OCI-LY3 (cell line): ENCODE data around the gene KCNN3.

Experiments used
- H2AFZ ChIP-seq: fragments of 200-600, 300-600 bp; shearing (Covaris generic); 2 replicates; pipeline ENCODE4 v1.6.0; 2014; ENCODE audit warnings: antibody characterized with exemption, low read depth, low read length
- H3K27ac ChIP-seq: fragments of 200-600, 300-600 bp; sonication (generic); 2 replicates; pipeline ENCODE4 v1.5.1; 2014; ENCODE audit warnings: mild to moderate bottlenecking, low read length, moderate library complexity, mixed read lengths
- H3K27me3 ChIP-seq: fragments of 200-600, 300-600 bp; sonication (generic); 2 replicates; pipeline ENCODE4 v1.6.1; 2014; ENCODE audit warnings: low read depth, low read length, mixed read lengths
- H3K36me3 ChIP-seq: fragments of 200-600, 300-600 bp; sonication (generic); replicated peaks from 2 replicates; pipeline ENCODE3; 2014; ENCODE audit warnings: low read depth, low read length, mixed read lengths
- H3K4me1 ChIP-seq: fragments of 300-600, 200-600 bp; sonication (generic); 2 replicates; pipeline ENCODE4 v1.6.1; 2014; ENCODE audit warnings: low read length, mixed read lengths
- H3K4me2 ChIP-seq: fragments of 200-600, 300-600 bp; sonication (generic); 2 replicates; pipeline ENCODE4 v1.6.1; 2014; ENCODE audit warnings: low read length, mixed read lengths
- H3K4me3 ChIP-seq: fragments of 300-600, 200-600 bp; sonication (generic); 2 replicates; pipeline ENCODE4 v1.5.1; 2014; ENCODE audit warnings: antibody characterized with exemption, mild to moderate bottlenecking, low read length, moderate library complexity
- H3K79me2 ChIP-seq: fragments of 300-600, 200-600 bp; shearing (Covaris generic); 2 replicates; pipeline ENCODE4 v1.6.1; 2014; ENCODE audit warnings: mild to moderate bottlenecking, low read length, mixed read lengths
- H3K9ac ChIP-seq: fragments of 300-600, 200-600 bp; shearing (Covaris generic); 2 replicates; pipeline ENCODE4 v1.6.0; 2014; ENCODE audit warnings: mild to moderate bottlenecking, low read length, moderate library complexity
- H3K9me3 ChIP-seq: fragments of 200-600, 300-600 bp; shearing (Covaris generic); 2 replicates; pipeline ENCODE4 v1.6.1; 2014; ENCODE audit warnings: low read length, mixed read lengths; ENCODE audit not compliant: insufficient read depth
- H4K20me1 ChIP-seq: fragments of 200-600, 300-600 bp; sonication (generic); 2 replicates; pipeline ENCODE4 v1.6.1; 2016; ENCODE audit warnings: low read length, mixed read lengths; ENCODE audit not compliant: insufficient read depth
- EZH2phosphoT487 ChIP-seq: fragments of 200-600 bp; shearing (Covaris generic); IDR thresholded peaks from 2 replicates; pipeline ENCODE4 v1.6.1; 2018; ENCODE audit warnings: antibody characterized with exemption, mixed run types, low read depth
- TF ChIP-seq, protein P1 (sequence below): fragments of 200-600, 300-600 bp; sonication (generic); IDR thresholded peaks from 2 replicates; pipeline ENCODE4 v1.5.1; 2014; ENCODE audit warnings: antibody characterized with exemption, low read length, low read depth

The KCNN3 gene

DNA sequence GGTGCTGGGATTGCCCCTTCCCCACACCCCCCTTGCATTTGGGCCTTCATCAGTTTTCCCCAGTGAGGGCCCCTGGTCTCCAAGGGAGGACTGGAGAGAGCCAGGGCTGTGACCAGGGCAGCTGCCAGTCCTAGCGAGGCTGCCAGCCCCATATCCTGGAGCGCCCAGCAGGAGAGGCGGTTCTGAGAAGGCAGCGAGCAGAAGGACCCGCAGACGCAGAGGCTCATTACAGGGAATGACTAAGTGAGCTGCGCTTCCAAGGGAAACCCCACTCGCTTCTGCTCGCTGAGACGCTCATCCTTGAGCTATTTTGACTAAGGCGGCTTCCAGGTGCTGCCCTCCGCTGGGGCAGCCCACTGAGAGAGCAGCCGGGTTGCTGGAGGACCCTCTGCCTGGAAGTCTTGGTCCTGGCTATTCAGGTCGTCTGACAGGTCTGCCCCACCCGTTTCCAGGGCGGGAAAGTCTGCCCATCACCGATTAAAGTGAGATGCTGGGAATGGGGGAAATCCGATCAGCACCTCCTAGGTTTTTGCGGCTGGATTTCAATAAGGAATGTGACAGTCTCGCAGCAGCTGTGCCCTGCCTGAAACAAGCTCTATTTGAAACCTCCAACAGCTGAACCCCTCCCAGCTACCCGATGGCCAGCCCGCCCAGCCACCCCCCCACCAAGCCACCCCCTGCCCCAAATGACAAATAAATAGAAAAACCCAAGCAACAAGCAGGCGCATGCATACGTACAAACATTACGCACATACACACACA lies 2.8 kb downstream of the KCNN3 start:
- Histone ChIP-seq H3K27ac (peak overlapping the region; percentile 95), H3K79me2 (0 out of 2 replicates have a peak, but pooled peaks cover 7% of the 10 kb centered on the region), H3K27me3 (no peaks in the 10 kb centered on the region; the same call in 1 of the 2 replicates), H3K36me3 (no peaks in the 10 kb centered on the region), H3K4me2 (peak overlapping the region; percentile 95), H3K9ac (peak overlapping the region; percentile 66), H3K9me3 (no peaks in the 10 kb centered on the region), H4K20me1 (no peaks in the 10 kb centered on the region), H2AFZ (no peak overlapping the region; the same call in 1 of the 2 replicates), H3K4me1 (peaks cover 88% of the 10 kb centered on the region), H3K4me3 (peak overlapping the region; percentile 83)
- no peak for TF ChIP-seq EZH2phosphoT487
- TF ChIP-seq, protein P1, sequence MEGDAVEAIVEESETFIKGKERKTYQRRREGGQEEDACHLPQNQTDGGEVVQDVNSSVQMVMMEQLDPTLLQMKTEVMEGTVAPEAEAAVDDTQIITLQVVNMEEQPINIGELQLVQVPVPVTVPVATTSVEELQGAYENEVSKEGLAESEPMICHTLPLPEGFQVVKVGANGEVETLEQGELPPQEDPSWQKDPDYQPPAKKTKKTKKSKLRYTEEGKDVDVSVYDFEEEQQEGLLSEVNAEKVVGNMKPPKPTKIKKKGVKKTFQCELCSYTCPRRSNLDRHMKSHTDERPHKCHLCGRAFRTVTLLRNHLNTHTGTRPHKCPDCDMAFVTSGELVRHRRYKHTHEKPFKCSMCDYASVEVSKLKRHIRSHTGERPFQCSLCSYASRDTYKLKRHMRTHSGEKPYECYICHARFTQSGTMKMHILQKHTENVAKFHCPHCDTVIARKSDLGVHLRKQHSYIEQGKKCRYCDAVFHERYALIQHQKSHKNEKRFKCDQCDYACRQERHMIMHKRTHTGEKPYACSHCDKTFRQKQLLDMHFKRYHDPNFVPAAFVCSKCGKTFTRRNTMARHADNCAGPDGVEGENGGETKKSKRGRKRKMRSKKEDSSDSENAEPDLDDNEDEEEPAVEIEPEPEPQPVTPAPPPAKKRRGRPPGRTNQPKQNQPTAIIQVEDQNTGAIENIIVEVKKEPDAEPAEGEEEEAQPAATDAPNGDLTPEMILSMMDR: peak; percentile 32

DNA sequence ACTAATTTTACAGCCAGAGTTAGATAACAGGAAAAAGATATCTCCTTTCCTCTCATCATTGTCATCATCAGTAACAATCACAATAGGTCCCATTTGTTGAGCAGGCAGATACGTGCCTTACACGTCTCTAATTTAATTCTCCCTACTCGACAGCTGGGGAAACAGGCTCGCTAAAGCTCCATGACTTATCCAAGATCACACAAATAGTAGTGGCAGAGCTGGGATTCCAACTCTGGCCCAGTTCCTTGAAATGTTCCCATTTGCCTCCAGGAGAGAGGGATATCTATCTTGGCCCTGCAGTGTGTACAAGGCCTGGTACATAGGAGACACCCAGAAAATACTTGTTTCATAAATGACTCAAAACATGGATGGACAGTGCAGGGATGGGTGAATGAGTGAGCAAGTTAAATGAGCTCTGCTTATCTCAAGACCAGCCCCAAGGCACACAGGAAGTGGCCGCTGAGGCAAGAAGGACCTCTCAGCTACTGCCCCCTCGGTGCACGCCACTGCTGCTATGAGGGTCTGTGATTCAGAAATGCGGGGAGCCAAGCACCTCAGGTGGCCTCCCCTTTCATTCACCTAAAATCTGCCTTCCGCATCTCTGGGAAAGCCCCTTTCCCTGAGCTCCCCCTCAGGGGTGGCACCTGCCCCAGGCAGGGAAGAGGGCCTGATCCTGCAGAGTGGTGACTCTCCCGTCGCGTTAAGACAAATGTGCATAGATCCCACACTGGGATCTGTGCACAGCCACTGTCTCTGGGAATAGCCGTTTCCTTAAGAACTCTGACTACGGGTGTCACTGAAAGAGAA lies 3.6 kb downstream of the KCNN3 start:
- no peaks in the 10 kb centered on the region for H3K36me3 ChIP-seq
- no peaks in the 10 kb centered on the region for H3K9me3 ChIP-seq
- TF ChIP-seq, protein P1: no peak
- no peak for TF ChIP-seq EZH2phosphoT487
- H3K4me3 ChIP-seq: peak overlapping the region; percentile 83
- H3K79me2 ChIP-seq: 0 out of 2 replicates have a peak, but pooled peaks cover 7% of the 10 kb centered on the region
- no peaks in the 10 kb centered on the region; the same call in 1 of the 2 replicates for H3K27me3 ChIP-seq
- H3K4me1 ChIP-seq: peaks cover 91% of the 10 kb centered on the region
- no peak overlapping the region for H2AFZ ChIP-seq
- peak overlapping the region; percentile 95 for H3K27ac ChIP-seq
- peak overlapping the region; percentile 66 for H3K9ac ChIP-seq
- no peaks in the 10 kb centered on the region for H4K20me1 ChIP-seq
- H3K4me2 ChIP-seq: peak overlapping the region; percentile 95

DNA sequence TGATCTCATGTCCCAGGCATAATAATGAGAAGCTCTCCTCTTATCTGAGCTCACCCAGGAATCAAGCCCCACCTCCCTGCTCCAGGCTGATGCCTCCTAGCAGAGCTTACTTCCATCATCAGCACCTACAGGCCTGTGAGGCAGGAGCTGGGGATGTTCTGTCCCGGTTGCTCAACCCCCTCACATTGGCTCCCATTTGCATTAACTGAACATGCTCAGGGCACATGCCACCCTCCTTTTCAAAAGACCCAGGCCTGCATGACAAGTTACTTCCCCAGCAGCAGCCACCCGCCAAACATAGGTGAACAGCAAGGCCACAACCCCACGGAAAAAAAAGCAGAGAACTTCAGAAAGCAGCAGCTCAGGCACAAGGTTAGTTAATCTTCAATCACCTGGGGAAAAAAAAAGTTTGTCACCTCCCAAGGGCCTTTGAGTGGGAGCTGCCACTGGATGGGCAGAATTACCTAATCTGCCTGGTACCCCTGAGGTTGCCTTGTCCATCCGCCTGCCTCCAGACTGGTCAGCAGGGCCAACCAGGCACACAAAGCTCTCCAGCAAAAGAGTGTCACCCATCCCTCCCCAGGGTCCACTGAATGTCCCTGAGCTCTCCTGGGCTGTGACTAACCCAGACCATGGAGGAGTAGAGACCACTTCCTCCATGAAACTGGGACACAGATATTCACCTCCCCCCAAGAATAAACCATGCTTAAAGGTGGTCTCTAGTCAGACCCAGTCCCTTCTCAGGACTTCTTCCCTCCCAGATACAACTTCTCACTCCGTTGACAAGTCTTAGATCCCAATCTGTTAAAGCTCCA lies 4.4 kb downstream of the KCNN3 start:
- Histone ChIP-seq H3K9me3 (no peaks in the 10 kb centered on the region), H4K20me1 (no peaks in the 10 kb centered on the region), H3K9ac (peak overlapping the region; percentile 66), H3K4me1 (peaks cover 91% of the 10 kb centered on the region), H3K27ac (peak overlapping the region; percentile 95), H3K79me2 (0 out of 2 replicates have a peak, but pooled peaks cover 7% of the 10 kb centered on the region), H3K4me3 (peak overlapping the region; percentile 83), H3K27me3 (no peaks in the 10 kb centered on the region; the same call in 1 of the 2 replicates), H3K36me3 (no peaks in the 10 kb centered on the region), H2AFZ (no peak overlapping the region), H3K4me2 (peak overlapping the region; percentile 95)
- TF ChIP-seq EZH2phosphoT487: no peak
